Pancreas (tissue), 10 donors: Measurements from ENCODE around the gene CTSF. TPM values are rescaled to one million over a fixed set of nuclear protein-coding genes. Genes with fewer than 3 reads are reported as not detected.

ENCODE experiments used
- ATAC-seq, 4 donors: fragments of 200-7000 bp; cut with Tn5 transposase; one replicate each; pipeline versions ENCODE4 v1.8.0 to v1.9.1; 2020; ENCODE audit warnings: mild to moderate bottlenecking in 4 of 4, moderate library complexity in 4 of 4
- DNase-seq, 6 donors: peaks; one replicate each; pipeline ENCODE4 v3.0.0-alpha.2; 2020
- FAIRE-seq: peaks from 2 replicates; lab custom pipeline; 2012; peaks lifted over from hg19 to GRCh38; lab: Jason Lieb, UNC
- H3K27ac ChIP-seq, 4 donors: fragments of 200-600 bp; sonication (generic); 1 replicate in 3 of 4; 2 replicates in 1 of 4; pipeline versions ENCODE4 v1.5.0 to v1.8.0; 2020
- H3K27me3 ChIP-seq, 4 donors: fragments of 200-600 bp; one replicate each; pipeline ENCODE4 v1.8.0; 2021
- H3K36me3 ChIP-seq, 3 donors: fragments of 200-600 bp; sonication (generic) in 1 of 3; one replicate each; pipeline versions ENCODE4 v1.5.0 to v1.8.0; 2020 to 2021
- H3K4me1 ChIP-seq, 3 donors: fragments of 200-600 bp; one replicate each; pipeline ENCODE4 v1.8.0; 2021
- H3K4me3 ChIP-seq, 4 donors: fragments of 200-600 bp; sonication (generic) in 2 of 4; one replicate each; pipeline versions ENCODE4 v1.5.0 to v1.8.0; 2020 to 2021
- H3K9me3 ChIP-seq, 4 donors: fragments of 200-600 bp; one replicate each; pipeline ENCODE4 v1.8.0; 2021
- WGBS, 2 donors: extraction: QIAGEN DNeasy Blood & Tissue Kit; methylation state at CpG; one replicate each; pipeline ENCODE4 v1.1.7; 2013; 5-methylcytosine and 5-hydroxymethylcytosine counted together
- intact Hi-C, 3 donors: fragments of 100-400 bp; cut with DNase I; formaldehyde crosslinking; loops; one replicate each; pipeline versions ENCODE4 v1.11.1 to v1.14.2; 2022
- polyA plus RNA-seq, 2 donors: library from polyadenylated mRNA; stranded (reverse); fragments of 200-250 nt; gene quantifications; one replicate each; pipeline ENCODE4 v1.2.3, GENCODE V29; 2013
- total RNA-seq, 6 donors: library from RNA; stranded (reverse); fragmentation: NEBNext Ultra II Directional in 4 of 6; extraction: Animal tissue kit (Norgen Biotek cat#: 25700) in 4 of 6; gene quantifications; one replicate each; pipeline versions ENCODE4 v1.2.1 to v1.2.4, GENCODE V29; 2021 to 2023
- TF ChIP-seq, protein P1 (sequence below), 4 donors: fragments of 200-600 bp; sonication (generic) in 3 of 4; IDR thresholded peaks; one replicate each; pipeline versions ENCODE4 v1.5.0 to v1.8.0; 2021; ENCODE audit warnings: antibody characterized with exemption in 4 of 4
- donor health status: healthy with polysubstance abuse.
- donor health status: DM: no; HTN: no; CAD: no; lungs with moderate emphysema.
- donor health status: DM: no; HTN: no; CAD: no.
- donor health status: control.
- donor health status: control.
- donor health status: Bipolar disorder and iron deficiency.
- donor health status: DM: yes; HTN: yes; CAD: no.
- donor health status: DM: no; HTN: no; CAD: no.
- donor health status: DM: no; HTN: no; CAD: no.
- donor health status: DM: yes; HTN: yes; CAD: no.

Gene CTSF
- total and polyA plus RNA-seq, 8 donors: 10.6 to 43.2 (median 19.9) TPM

DNA sequence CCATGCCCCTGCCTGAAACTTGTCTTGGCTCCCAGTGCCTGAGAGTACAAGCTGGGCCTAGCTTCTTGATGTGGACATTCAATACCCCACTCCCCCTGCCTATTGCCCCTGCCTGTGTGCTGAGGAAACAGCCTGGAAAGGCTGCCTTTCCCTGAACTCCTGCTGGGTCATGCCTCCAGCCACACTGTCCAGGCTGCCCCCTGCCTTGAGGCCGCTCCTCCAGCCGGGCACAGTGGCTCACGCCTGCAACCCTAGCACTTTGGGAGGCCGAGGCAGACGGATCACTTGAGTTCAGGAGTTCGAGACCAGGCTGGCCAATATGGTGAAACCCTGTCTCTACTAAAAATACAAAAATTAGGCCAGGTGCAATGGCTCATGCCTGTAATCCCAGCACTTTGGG, 34.7 kb upstream of the CTSF start:
- Histone ChIP-seq H3K4me1 (peaks cover 4 to 13% (median 12%) of the 10 kb centered on the region in 3 donors), H3K36me3 (peaks cover 0 to 21% (median 5%) of the 10 kb centered on the region in 3 donors), H3K9me3 (no peaks in the 10 kb centered on the region), H3K4me3 (no peak overlapping the region), H3K27ac (no peak overlapping the region), H3K27me3 (no peaks in the 10 kb centered on the region)
- TF ChIP-seq, protein P1, sequence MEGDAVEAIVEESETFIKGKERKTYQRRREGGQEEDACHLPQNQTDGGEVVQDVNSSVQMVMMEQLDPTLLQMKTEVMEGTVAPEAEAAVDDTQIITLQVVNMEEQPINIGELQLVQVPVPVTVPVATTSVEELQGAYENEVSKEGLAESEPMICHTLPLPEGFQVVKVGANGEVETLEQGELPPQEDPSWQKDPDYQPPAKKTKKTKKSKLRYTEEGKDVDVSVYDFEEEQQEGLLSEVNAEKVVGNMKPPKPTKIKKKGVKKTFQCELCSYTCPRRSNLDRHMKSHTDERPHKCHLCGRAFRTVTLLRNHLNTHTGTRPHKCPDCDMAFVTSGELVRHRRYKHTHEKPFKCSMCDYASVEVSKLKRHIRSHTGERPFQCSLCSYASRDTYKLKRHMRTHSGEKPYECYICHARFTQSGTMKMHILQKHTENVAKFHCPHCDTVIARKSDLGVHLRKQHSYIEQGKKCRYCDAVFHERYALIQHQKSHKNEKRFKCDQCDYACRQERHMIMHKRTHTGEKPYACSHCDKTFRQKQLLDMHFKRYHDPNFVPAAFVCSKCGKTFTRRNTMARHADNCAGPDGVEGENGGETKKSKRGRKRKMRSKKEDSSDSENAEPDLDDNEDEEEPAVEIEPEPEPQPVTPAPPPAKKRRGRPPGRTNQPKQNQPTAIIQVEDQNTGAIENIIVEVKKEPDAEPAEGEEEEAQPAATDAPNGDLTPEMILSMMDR (IDR thresholded peaks at IDR 0.05): no peak
- FAIRE-seq (no peak), ATAC-seq (no peak), DNase-seq (peak in 1 of 6 donors; percentile 26)
- 92% methylated on average over 6 of the region's 6 CpGs for WGBS, 2 donors
- intact Hi-C loops: no loop called here

DNA sequence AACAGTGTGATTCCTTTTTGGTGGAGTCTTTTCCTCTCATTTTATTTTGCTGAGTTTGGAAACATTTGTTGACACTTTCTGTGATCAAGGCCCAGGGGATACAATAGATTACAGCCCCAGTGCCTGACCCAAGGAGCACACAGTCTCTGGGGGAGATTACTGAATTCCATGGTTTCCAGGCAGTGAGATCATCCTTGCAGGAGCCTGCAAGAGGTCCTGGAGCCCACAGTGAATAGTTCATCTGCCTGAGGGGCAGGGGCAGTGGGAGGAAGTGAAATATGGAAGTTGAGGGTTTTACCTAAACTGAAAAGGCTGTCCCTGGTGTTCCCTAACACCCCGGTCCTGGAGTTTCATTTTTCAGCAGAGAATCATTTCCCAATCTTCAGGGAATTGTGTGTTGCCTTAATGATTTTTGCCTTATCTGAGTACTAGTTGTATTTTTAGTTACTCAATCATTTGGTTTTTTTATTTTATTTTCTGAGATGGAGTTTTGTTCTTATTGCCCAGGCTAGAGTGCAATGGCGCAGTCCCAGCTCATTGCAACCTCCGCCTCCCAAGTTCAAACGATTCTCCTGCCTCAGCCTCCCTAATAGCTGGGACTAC, 32.3 kb upstream of the CTSF start:
- FAIRE-seq (no peak), ATAC-seq (no peak), DNase-seq (no peak)
- 93 to 97% methylated on average over 4 of the region's 4 CpGs for WGBS, 2 donors
- Histone ChIP-seq H3K4me1 (no peaks in the 10 kb centered on the region), H3K4me3 (no peak overlapping the region), H3K27me3 (no peaks in the 10 kb centered on the region), H3K9me3 (no peaks in the 10 kb centered on the region), H3K36me3 (peaks cover 0 to 20% (median 3%) of the 10 kb centered on the region in 3 donors), H3K27ac (no peak overlapping the region)
- TF ChIP-seq, protein P1 (IDR thresholded peaks at IDR 0.05): no peak
- intact Hi-C loops: no loop called here

DNA sequence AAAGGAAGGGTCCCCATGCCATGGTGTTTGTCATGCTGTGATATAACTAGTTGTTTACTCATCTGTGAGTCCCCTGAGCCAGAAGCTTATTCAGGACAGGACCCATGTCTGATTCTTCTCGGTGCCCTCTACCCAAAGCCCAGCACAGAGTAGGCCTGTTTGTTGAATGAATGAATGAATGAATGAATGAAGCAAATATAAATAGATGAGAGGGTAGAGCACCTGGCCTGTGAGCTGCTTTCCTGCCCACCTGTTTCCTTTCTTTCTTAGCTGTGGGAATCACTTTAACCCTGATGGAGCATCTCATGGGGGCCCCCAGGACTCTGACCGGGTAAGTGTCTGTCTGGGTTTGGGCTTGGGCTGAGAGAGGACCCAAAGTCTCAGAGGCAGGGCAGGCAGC, 31.8 kb upstream of the CTSF start:
- TF ChIP-seq, protein P1 (IDR thresholded peaks at IDR 0.05): no peak
- FAIRE-seq (no peak), DNase-seq (peak in 1 of 6 donors; percentile 11), ATAC-seq (no peak)
- Histone ChIP-seq H3K4me3 (no peak overlapping the region), H3K27ac (no peak overlapping the region), H3K27me3 (no peaks in the 10 kb centered on the region), H3K9me3 (no peaks in the 10 kb centered on the region), H3K36me3 (peaks cover 0 to 15% (median 0%) of the 10 kb centered on the region in 3 donors), H3K4me1 (peaks cover 0 to 3% (median 0%) of the 10 kb centered on the region in 3 donors)
- WGBS, 2 donors: 79 to 88% methylated on average over 2 of the region's 2 CpGs
- intact Hi-C loops: no loop called here

DNA sequence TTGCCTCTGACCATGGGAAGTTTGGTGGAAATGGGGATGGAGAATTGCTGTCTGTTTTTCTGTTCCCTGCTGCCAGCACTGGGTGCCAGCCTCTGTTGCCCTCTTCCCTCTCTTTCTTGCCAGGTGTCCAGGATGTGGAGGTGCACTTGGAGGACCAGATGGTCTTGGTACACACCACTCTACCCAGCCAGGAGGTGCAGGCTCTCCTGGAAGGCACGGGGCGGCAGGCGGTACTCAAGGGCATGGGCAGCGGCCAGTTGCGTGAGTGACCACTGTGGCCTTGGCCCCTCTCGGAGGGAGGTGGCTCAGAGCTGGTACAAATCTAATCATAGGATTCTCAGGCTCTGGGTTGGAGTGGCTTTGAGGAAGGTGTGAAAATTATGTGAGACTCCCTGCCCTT, 30.6 kb upstream of the CTSF start:
- Histone ChIP-seq H3K36me3 (peaks cover 0 to 14% (median 0%) of the 10 kb centered on the region in 3 donors), H3K9me3 (no peaks in the 10 kb centered on the region), H3K4me1 (peaks cover 0 to 6% (median 0%) of the 10 kb centered on the region in 3 donors), H3K4me3 (no peak overlapping the region), H3K27ac (no peak overlapping the region), H3K27me3 (no peaks in the 10 kb centered on the region)
- ATAC-seq (no peak), FAIRE-seq (no peak), DNase-seq (peak in 1 of 6 donors; percentile 34)
- TF ChIP-seq, protein P1 (IDR thresholded peaks at IDR 0.05): no peak
- intact Hi-C loops: no loop called here
- WGBS, 2 donors: 83 to 89% methylated on average over 6 of the region's 6 CpGs

DNA sequence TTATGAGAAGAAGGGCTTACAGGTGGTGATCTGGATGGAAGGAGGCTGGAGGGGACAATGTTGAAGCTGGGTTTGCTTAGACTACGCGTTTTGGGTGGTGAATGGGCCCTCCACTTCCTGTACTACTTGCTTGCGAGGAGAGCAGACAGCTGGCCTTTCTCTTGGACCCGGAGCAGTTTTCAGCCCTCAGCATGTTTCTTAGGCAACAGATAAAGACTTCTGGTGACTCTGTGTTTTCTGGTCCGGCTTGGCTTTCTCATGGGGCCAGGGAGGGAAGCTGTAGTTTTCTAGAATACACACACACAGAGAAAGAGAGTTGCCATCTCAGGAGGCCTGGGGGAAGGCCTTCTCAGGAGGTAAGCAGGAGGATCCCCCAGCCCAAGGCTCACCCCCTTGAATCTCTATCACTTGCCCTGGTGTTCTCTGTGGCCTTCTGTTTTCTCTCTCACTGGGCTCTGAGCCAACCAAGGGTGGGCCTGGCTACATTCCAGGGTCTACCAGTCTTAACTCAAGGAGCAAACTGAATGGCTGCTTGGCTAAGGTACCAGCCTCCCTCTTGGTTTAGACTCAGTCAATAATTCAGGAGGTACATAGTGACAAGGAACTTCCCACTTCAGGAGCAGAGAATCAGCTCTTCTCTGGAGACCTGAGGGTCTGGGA, 27.0 kb upstream of the CTSF start:
- Histone ChIP-seq H3K36me3 (peaks cover 0 to 8% (median 0%) of the 10 kb centered on the region in 3 donors), H3K27ac (peak overlapping the region in 2 of 4 donors; percentile 28 to 30), H3K9me3 (no peaks in the 10 kb centered on the region), H3K4me1 (peaks cover 0 to 11% (median 4%) of the 10 kb centered on the region in 3 donors), H3K27me3 (no peaks in the 10 kb centered on the region), H3K4me3 (no peak overlapping the region)
- intact Hi-C loops: no loop called here
- FAIRE-seq (no peak), ATAC-seq (peak in 2 of 4 donors; percentile 3), DNase-seq (peak in 4 of 6 donors; percentile 36 to 58 (median 44))
- TF ChIP-seq, protein P1 (IDR thresholded peaks at IDR 0.05): no peak
- WGBS, 2 donors: 50 to 58% methylated on average over 5 of the region's 5 CpGs
